Right lobe of liver (tissue), 6 donors: Measurements from ENCODE around the gene ANAPC4. TPM values are rescaled to one million over a fixed set of nuclear protein-coding genes. Genes with fewer than 3 reads are reported as not detected.
"Not testable (repeated sequence)": the region's sequence is repeated elsewhere in the genome, so short reads cannot be mapped to it uniquely, and the experiment has no call there.

Source experiments
- ATAC-seq, 4 donors: fragments of 200-7000 bp; cut with Tn5 transposase; one replicate each; pipeline ENCODE4 v1.9.1; 2020; ENCODE audit warnings: mild to moderate bottlenecking in 4 of 4, moderate library complexity in 4 of 4
- DNase-seq, 3 donors: peaks; one replicate each; pipeline ENCODE4 v3.0.0-alpha.2; 2020
- H3K27ac ChIP-seq, 3 donors: fragments of 200-600 bp; one replicate each; pipeline ENCODE4 v1.8.0; 2022
- H3K27me3 ChIP-seq, 2 donors: fragments of 200-600 bp; one replicate each; pipeline ENCODE4 v1.8.0; 2022
- H3K36me3 ChIP-seq, 4 donors: fragments of 200-600 bp; sonication (generic) in 1 of 4; one replicate each; pipeline versions ENCODE4 v1.5.1 to v1.8.0; 2017 to 2022; ENCODE audit warnings: control low read depth in 1 of 4
- H3K4me1 ChIP-seq, 4 donors: fragments of 200-600 bp; sonication (generic) in 1 of 4; one replicate each; pipeline versions ENCODE4 v1.5.1 to v1.8.0; 2017 to 2022; ENCODE audit warnings: control low read depth in 1 of 4
- H3K4me3 ChIP-seq, 3 donors: fragments of 200-600 bp; one replicate each; pipeline ENCODE4 v1.8.0; 2022
- H3K9me3 ChIP-seq, 4 donors: fragments of 200-600 bp; sonication (generic) in 1 of 4; one replicate each; pipeline versions ENCODE4 v1.5.1 to v1.8.0; 2017 to 2022; ENCODE audit warnings: control low read depth in 1 of 4
- CTCF ChIP-seq, 4 donors: fragments of 200-600 bp in 3 of 4; fragments of 450-650 bp in 1 of 4; IDR thresholded peaks; one replicate each; pipeline versions ENCODE4 v1.5.1 to v1.8.0; 2016 to 2022; ENCODE audit warnings: antibody characterized with exemption in 4 of 4, mild to moderate bottlenecking in 2 of 4
- POLR2A ChIP-seq: fragments of 450-650 bp; IDR thresholded peaks from one replicate; pipeline ENCODE4 v1.6.1; 2017; ENCODE audit warnings: antibody characterized with exemption, mild to moderate bottlenecking
- WGBS: methylation state at CpG from one replicate; pipeline ENCODE4 v1.1.6; 2018; ENCODE audit warnings: low coverage, low lambda C conversion rate; ENCODE audit not compliant: insufficient coverage; ENCODE audit errors: missing lambda C conversion rate; 5-methylcytosine and 5-hydroxymethylcytosine counted together
- intact Hi-C, 2 donors: fragments of 100-400 bp; cut with DNase I; formaldehyde crosslinking; loops; one replicate each; pipeline versions ENCODE4 v1.11.2 to v1.14.1; 2022
- total RNA-seq, 6 experiments: library from RNA; depleted of rRNA in 2 of 6; stranded (reverse); fragments of >200 nt in 2 of 6; fragmentation: NEBNext Ultra II Directional in 3 of 6; extraction: Animal tissue kit (Norgen Biotek cat#: 25700) in 3 of 6; gene quantifications; one replicate each; pipeline versions ENCODE4 v1.1.0 to v1.2.4, GENCODE V29; 2016 to 2023
- donor health status: DM: no; HTN: yes; CAD: no.
- donor health status: DM: no; HTN: no; CAD: no.
- donor health status: DM: no; HTN: no; CAD: no.
- donor health status: DM: no; HTN: yes; CAD: no.
- donor health status: DM: no; HTN: yes; CAD: no.

The ANAPC4 gene
- total RNA-seq, 6 experiments from 2014 or later: 7.2 to 13.9 (median 11.4) TPM

DNA sequence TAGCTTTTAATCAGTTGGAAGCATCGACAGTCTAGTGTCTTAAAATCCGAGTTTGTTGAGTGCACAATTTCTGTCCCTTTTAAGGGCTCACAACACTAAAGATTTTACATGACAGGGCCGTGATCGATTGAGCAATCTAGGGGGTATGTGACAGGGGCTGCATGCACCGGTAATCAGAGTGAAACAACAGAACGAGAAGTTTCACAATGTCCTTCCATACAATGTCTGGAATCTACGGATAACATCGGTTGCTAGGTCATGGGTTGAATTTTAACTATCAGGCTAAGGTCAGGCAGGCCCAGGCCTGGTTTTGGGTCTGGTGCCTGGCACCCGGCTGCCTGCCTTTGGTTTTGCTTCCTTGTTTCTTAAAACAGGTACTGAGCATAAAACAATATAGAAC is 4.5 kb upstream of the ANAPC4 start:
- peaks cover 0 to 15% (median 4%) of the 10 kb centered on the region in 4 donors for H3K4me1 ChIP-seq
- H3K4me3 ChIP-seq, intact Hi-C loops, H3K36me3 ChIP-seq, H3K9me3 ChIP-seq, H3K27me3 ChIP-seq: not testable (repeated sequence)
- WGBS: 33% methylated on average over 8 of the region's 9 CpGs
- peak; percentile 14 for TF ChIP-seq POLR2A
- peak in 1 of 4 donors; percentile 3 for ATAC-seq
- DNase-seq: peak in 1 of 3 donors; percentile 58
- peak overlapping the region; percentile 27 to 50 (median 48) for H3K27ac ChIP-seq

- Histone ChIP-seq H3K36me3 (peaks cover 0 to 12% (median 0%) of the 10 kb centered on the region in 4 donors), H3K4me3 (peak overlapping the region; percentile 86 to 94 (median 93)), H3K27ac (peak overlapping the region; percentile 32 to 52 (median 43)), H3K27me3 (no peaks in the 10 kb centered on the region), H3K9me3 (no peaks in the 10 kb centered on the region), H3K4me1 (peaks cover 0 to 13% (median 4%) of the 10 kb centered on the region in 4 donors)
- ATAC-seq (no peak), DNase-seq (peak in 1 of 3 donors; percentile 47)
- TF ChIP-seq POLR2A: no peak
- TF ChIP-seq CTCF (IDR thresholded peaks at IDR 0.05): no peak
- intact Hi-C loops: no loop called here
- WGBS: 19% methylated on average over 17 of the region's 18 CpGs
These were observed 741 bp downstream of the ANAPC4 start for GRCh38 chr4:25377572-25378436.

GRCh38 chr4:25378437-25378743 is 1.3 kb downstream of the ANAPC4 start:
- 92% methylated on average over 6 of the region's 6 CpGs for WGBS
- intact Hi-C loops: no loop called here
- ATAC-seq: no peak
- no peak overlapping the region for H3K27ac ChIP-seq
- peaks cover 0 to 7% (median 4%) of the 10 kb centered on the region in 4 donors for H3K4me1 ChIP-seq
- TF ChIP-seq POLR2A (no peak), CTCF (IDR thresholded peaks at IDR 0.05) (no peak)
- DNase-seq: no peak
- H3K9me3 ChIP-seq: no peaks in the 10 kb centered on the region
- no peaks in the 10 kb centered on the region for H3K27me3 ChIP-seq
- H3K4me3 ChIP-seq: no peak overlapping the region
- H3K36me3 ChIP-seq: peaks cover 0 to 18% (median 0%) of the 10 kb centered on the region in 4 donors

GRCh38 chr4:25379591-25379990 is 2.5 kb downstream of the ANAPC4 start:
- intact Hi-C loops: no loop called here
- H3K36me3 ChIP-seq: peaks cover 0 to 30% (median 2%) of the 10 kb centered on the region in 4 donors
- no peak for DNase-seq
- WGBS: 71% methylated on average over 1 of the region's 2 CpGs
- no peak overlapping the region for H3K4me3 ChIP-seq
- H3K4me1 ChIP-seq: peaks cover 0 to 7% (median 0%) of the 10 kb centered on the region in 4 donors
- TF ChIP-seq CTCF (IDR thresholded peaks at IDR 0.05): no peak
- TF ChIP-seq POLR2A: no peak
- no peak overlapping the region for H3K27ac ChIP-seq
- ATAC-seq: no peak
- H3K9me3 ChIP-seq: no peaks in the 10 kb centered on the region
- no peaks in the 10 kb centered on the region for H3K27me3 ChIP-seq

DNA sequence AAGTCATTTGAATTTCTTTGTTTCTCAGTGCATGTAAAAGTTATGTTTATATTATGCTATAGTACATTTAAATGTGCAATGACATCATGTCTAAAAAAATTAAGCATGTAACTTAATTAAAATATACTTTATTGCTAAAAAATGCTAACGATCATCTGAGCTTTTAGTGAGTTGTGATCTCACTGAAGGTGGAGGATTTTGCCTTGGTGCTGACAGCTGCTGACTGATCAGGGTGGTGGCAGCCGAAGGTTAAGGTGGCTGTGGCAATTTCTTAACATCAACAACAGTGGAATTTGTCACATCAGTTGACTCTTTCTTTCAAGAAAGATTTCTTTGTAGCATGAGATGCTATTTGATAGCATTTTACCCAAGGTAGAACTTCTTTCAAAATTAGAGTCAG is 6.6 kb downstream of the ANAPC4 start:
- intact Hi-C loops: no loop called here
- H3K4me1 ChIP-seq: peaks cover 0 to 2% (median 0%) of the 10 kb centered on the region in 4 donors
- no peaks in the 10 kb centered on the region for H3K9me3 ChIP-seq
- TF ChIP-seq POLR2A (no peak), CTCF (IDR thresholded peaks at IDR 0.05) (no peak)
- peaks cover 0 to 35% (median 3%) of the 10 kb centered on the region in 4 donors for H3K36me3 ChIP-seq
- DNase-seq (no peak), ATAC-seq (no peak)
- no peak overlapping the region for H3K4me3 ChIP-seq
- no peaks in the 10 kb centered on the region for H3K27me3 ChIP-seq
- 78% methylated on average over 2 of the region's 2 CpGs for WGBS
- H3K27ac ChIP-seq: no peak overlapping the region
